Prostate gland (tissue), 2 donors: ENCODE data around the gene EFCAB14. TPM values are rescaled to one million over a fixed set of nuclear protein-coding genes. Genes with fewer than 3 reads are reported as not detected.
A peak's percentile ranks its signal among the peaks of the same experiment; 100 is the strongest.

ENCODE experiments used
- DNase-seq: peaks from one replicate; pipeline ENCODE4 v3.0.0-alpha.2; 2019; ENCODE audit warnings: low spot score
- H3K27ac ChIP-seq, 2 donors: fragments of 200-600 bp; sonication (generic); 2 replicates each; pipeline ENCODE4 v1.5.1; 2017 to 2019
- H3K27me3 ChIP-seq: fragments of 200-600 bp; sonication (generic); replicated peaks from 2 replicates; pipeline ENCODE4 v1.5.1; 2019; ENCODE audit not compliant: insufficient read depth
- H3K36me3 ChIP-seq, 2 donors: fragments of 200-600 bp; sonication (generic); 1 replicate in 1 of 2; 2 replicates in 1 of 2; pipeline versions ENCODE4 v1.5.1 to v1.8.1; 2017 to 2019
- H3K4me1 ChIP-seq: fragments of 200-600 bp; sonication (generic); replicated peaks from 2 replicates; pipeline ENCODE4 v1.5.1; 2019
- H3K4me3 ChIP-seq, 2 donors: fragments of 200-600 bp; sonication (generic); 2 replicates each; pipeline ENCODE4 v1.5.1; 2017 to 2019
- H3K9me3 ChIP-seq: fragments of 200-600 bp; sonication (generic); 2 replicates; pipeline ENCODE4 v1.5.1; 2017
- CTCF ChIP-seq, 4 experiments: fragments of 200-600 bp in 2 of 4; fragments of 450-650 bp in 2 of 4; sonication (generic) in 2 of 4; IDR thresholded peaks; 1 replicate in 3 of 4; 2 replicates in 1 of 4; pipeline ENCODE4 v1.5.1; 2016 to 2019; ENCODE audit warnings: antibody characterized with exemption in 4 of 4, mild to moderate bottlenecking in 2 of 4, moderate library complexity in 2 of 4
- POLR2A ChIP-seq: fragments of 450-650 bp; IDR thresholded peaks from one replicate; pipeline ENCODE4 v1.6.1; 2016; ENCODE audit warnings: antibody characterized with exemption, mild to moderate bottlenecking
- POLR2AphosphoS5 ChIP-seq: sonication (generic); formaldehyde crosslinking; IDR thresholded peaks from one replicate; pipeline ENCODE4 v1.6.1; 2017; ENCODE audit warnings: antibody characterized with exemption
- WGBS: methylation state at CpG from one replicate; pipeline ENCODE4 v1.1.5; 2018; 5-methylcytosine and 5-hydroxymethylcytosine counted together
- intact Hi-C: fragments of 100-400 bp; cut with DNase I; formaldehyde crosslinking; loops from one replicate; pipeline ENCODE4 v1.14.2; 2022
- total RNA-seq, 2 donors: library from RNA; depleted of rRNA; stranded (reverse); fragments of >200 nt; gene quantifications; one replicate each; pipeline ENCODE4 v1.1.0, GENCODE V29; 2016

Gene EFCAB14
- total RNA-seq, 2 donors from 2014 or later = 99.9 to 116 TPM

- H3K4me1 ChIP-seq = peaks cover 8% of the 10 kb centered on the region
- no peaks in the 10 kb centered on the region for H3K9me3 ChIP-seq
- no peak for TF ChIP-seq POLR2AphosphoS5
- intact Hi-C loops = loop anchor here (2.0 to 10.0 kb wide), 3 partner anchors 54 to 116 kb away; partner anchors contain the start of genes ATPAF1, MKNK1 and MOB3C
- H3K27me3 ChIP-seq = no peaks in the 10 kb centered on the region
- no peak for DNase-seq
- H3K36me3 ChIP-seq = peaks cover 5% of the 10 kb centered on the region in 2 donors
- peak overlapping the region; percentile 87 to 100 for H3K4me3 ChIP-seq
- H3K27ac ChIP-seq = peak overlapping the region; percentile 68 to 85
- 1% methylated on average over 12 of the region's 12 CpGs for WGBS
Measured at GRCh38 chr1:46718340-46718726, 581 bp downstream of the EFCAB14 start.

- peaks cover 5% of the 10 kb centered on the region in 2 donors for H3K36me3 ChIP-seq
- no peak overlapping the region for H3K27ac ChIP-seq
- TF ChIP-seq POLR2AphosphoS5 (no peak), POLR2A (no peak), CTCF (IDR thresholded peaks at IDR 0.05) (no peak)
- H3K9me3 ChIP-seq = no peaks in the 10 kb centered on the region
- no peak for DNase-seq
- peaks cover 8% of the 10 kb centered on the region for H3K4me1 ChIP-seq
- no peaks in the 10 kb centered on the region for H3K27me3 ChIP-seq
- peak overlapping the region in 1 of 2 donors; percentile 87 for H3K4me3 ChIP-seq
- intact Hi-C loops = loop anchor here (2.0 to 10.0 kb wide), 3 partner anchors 53 to 115 kb away; partner anchors contain the start of genes ATPAF1, MKNK1 and MOB3C
- WGBS = 67% methylated on average over 9 of the region's 9 CpGs
Measured at GRCh38 chr1:46717654-46718053, 1.3 kb downstream of the EFCAB14 start.

- intact Hi-C loops = loop anchor here (5.0 to 10.0 kb wide), 2 partner anchors 50 to 113 kb away; partner anchors contain the start of genes ATPAF1 and MKNK1
Measured at GRCh38 chr1:46714976-46715375, 3.9 kb downstream of the EFCAB14 start.

GRCh38 chr1:46708121-46708520, 10.8 kb downstream of the EFCAB14 start:
- H3K9me3 ChIP-seq = no peaks in the 10 kb centered on the region
- no peaks in the 10 kb centered on the region for H3K4me1 ChIP-seq
- WGBS = 96% methylated on average over 1 of the region's 1 CpG
- H3K4me3 ChIP-seq = no peak overlapping the region
- TF ChIP-seq CTCF (IDR thresholded peaks at IDR 0.05) = no peak
- TF ChIP-seq POLR2A = no peak
- no peak for TF ChIP-seq POLR2AphosphoS5
- no peaks in the 10 kb centered on the region for H3K27me3 ChIP-seq
- DNase-seq = no peak
- peaks cover 0 to 4% of the 10 kb centered on the region in 2 donors for H3K36me3 ChIP-seq
- intact Hi-C loops = no loop called here
- no peak overlapping the region for H3K27ac ChIP-seq

More at GRCh38 chr1:46714976-46715375, 3.9 kb downstream of the EFCAB14 start:
- H3K27me3 ChIP-seq = no peaks in the 10 kb centered on the region
- H3K36me3 ChIP-seq = peaks cover 5% of the 10 kb centered on the region in 2 donors
- TF ChIP-seq POLR2A (no peak), POLR2AphosphoS5 (no peak), CTCF (IDR thresholded peaks at IDR 0.05) (no peak)
- H3K4me1 ChIP-seq = peaks cover 8% of the 10 kb centered on the region
- H3K4me3 ChIP-seq = no peak overlapping the region
- WGBS = 55% methylated on average over 3 of the region's 3 CpGs
- DNase-seq = no peak
- no peaks in the 10 kb centered on the region for H3K9me3 ChIP-seq
- no peak overlapping the region for H3K27ac ChIP-seq

- no peaks in the 10 kb centered on the region for H3K9me3 ChIP-seq
- no peak overlapping the region for H3K27ac ChIP-seq
- TF ChIP-seq POLR2A (no peak), POLR2AphosphoS5 (no peak), CTCF (IDR thresholded peaks at IDR 0.05) (no peak)
- intact Hi-C loops = no loop called here
- no peaks in the 10 kb centered on the region for H3K4me1 ChIP-seq
- no peak for DNase-seq
- H3K36me3 ChIP-seq = peaks cover 0 to 4% of the 10 kb centered on the region in 2 donors
- H3K27me3 ChIP-seq = no peaks in the 10 kb centered on the region
- 91% methylated on average over 9 of the region's 9 CpGs for WGBS
- no peak overlapping the region for H3K4me3 ChIP-seq
Measured at GRCh38 chr1:46705408-46705807, 13.5 kb downstream of the EFCAB14 start.
